GM21381 (cell line): ENCODE measurements around the gene AVEN.

Source experiments
- ATAC-seq: cut with Tn5 transposase; IDR thresholded peaks from one replicate; pipeline ENCODE4 v1.9.1; 2021; ENCODE audit warnings: mild to moderate bottlenecking, moderate library complexity; ENCODE audit not compliant: unreplicated experiment

AVEN gene

GRCh38 chr15:33987444-33987843 lies 51.6 kb downstream of the AVEN start:
- no peak for ATAC-seq

- ATAC-seq: no peak
These were observed 53.3 kb downstream of the AVEN start for GRCh38 chr15:33985751-33986150.

GRCh38 chr15:33985287-33985686 lies 53.7 kb downstream of the AVEN start:
- no peak for ATAC-seq

- ATAC-seq: no peak
These were observed 56.5 kb downstream of the AVEN start for GRCh38 chr15:33982516-33982915.

GRCh38 chr15:33980159-33980558 lies 58.8 kb downstream of the AVEN start:
- no peak for ATAC-seq

GRCh38 chr15:33975022-33975565 lies 63.9 kb downstream of the AVEN start:
- ATAC-seq: no peak

GRCh38 chr15:33971811-33972210 lies 67.2 kb downstream of the AVEN start:
- ATAC-seq: no peak

- no peak for ATAC-seq
These were observed 70.2 kb downstream of the AVEN start for GRCh38 chr15:33968821-33969220.

GRCh38 chr15:33968224-33968623 lies 70.8 kb downstream of the AVEN start, which contains the start of gene CHRM5:
Gene CHRM5 (plus strand): TSS chr15:33968497. CDS start chr15:34062718, 94,221 bp downstream.
- ATAC-seq: no peak

GRCh38 chr15:33964665-33965040 lies 74.4 kb downstream of the AVEN start:
- ATAC-seq: no peak

GRCh38 chr15:33963831-33964664 lies 75.0 kb downstream of the AVEN start:
- ATAC-seq: no peak

- ATAC-seq: no peak
These were observed 78.5 kb downstream of the AVEN start for GRCh38 chr15:33960549-33960935.

- no peak for ATAC-seq
These were observed 79.0 kb downstream of the AVEN start for GRCh38 chr15:33959844-33960548.

- ATAC-seq: no peak
These were observed 82.6 kb downstream of the AVEN start for GRCh38 chr15:33956397-33956796.

- ATAC-seq: no peak
These were observed 83.1 kb downstream of the AVEN start for GRCh38 chr15:33955945-33956344.

- no peak for ATAC-seq
These were observed 92.9 kb downstream of the AVEN start for GRCh38 chr15:33946152-33946551.

GRCh38 chr15:33941279-33942063 lies 97.5 kb downstream of the AVEN start:
- ATAC-seq: no peak

GRCh38 chr15:33934921-33935320 lies 104.1 kb downstream of the AVEN start:
- ATAC-seq: no peak

- no peak for ATAC-seq
These were observed 104.6 kb downstream of the AVEN start for GRCh38 chr15:33934396-33934795.

- ATAC-seq: no peak
These were observed 106.3 kb downstream of the AVEN start for GRCh38 chr15:33932734-33933133.

- ATAC-seq: no peak
These were observed 112.7 kb downstream of the AVEN start for GRCh38 chr15:33926260-33926659.
